ENCODE results near the gene MST1. TPM values are rescaled to one million over a fixed set of nuclear protein-coding genes. Genes with fewer than 3 reads are reported as not detected.
A peak's percentile ranks its signal among the peaks of the same experiment; 100 is the strongest.
"Not testable (repeated sequence)": the region's sequence is repeated elsewhere in the genome, so short reads cannot be mapped to it uniquely, and the experiment has no call there.

Gene MST1
- total RNA-seq, 4 donors from 2014 or later, result 1.7 to 4.7 (median 3.8) TPM

DNA sequence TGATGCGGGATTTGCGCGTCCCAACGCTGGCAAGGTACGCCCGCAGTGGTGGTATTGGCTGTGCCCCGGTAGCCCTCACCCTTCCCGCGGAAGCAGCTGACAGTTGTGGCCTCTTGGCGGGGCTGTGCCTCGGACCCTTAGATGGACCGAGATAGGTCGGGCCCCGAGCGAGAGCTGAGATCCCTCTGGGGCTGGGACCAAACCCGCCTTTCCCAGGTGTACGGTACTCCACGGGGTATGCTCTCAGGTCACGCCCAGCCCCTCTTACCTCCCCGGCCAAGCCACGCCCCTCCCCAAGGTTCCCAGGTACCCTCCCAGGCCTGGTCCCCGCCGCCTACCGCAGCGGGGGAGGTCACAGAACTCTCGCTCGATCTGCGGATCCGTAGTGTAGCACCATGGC, 2.9 kb downstream of the MST1 start:
- H3K27me3 ChIP-seq, result peaks cover 0 to 35% (median 7%) of the 10 kb centered on the region in 4 donors
- H3K27ac ChIP-seq (replicated peaks in 1 of 4); H3K9me3 ChIP-seq; intact Hi-C loops (cut with DNase I); DNase-seq (ENCODE audit: extremely low spot score): not testable (repeated sequence)
- peaks cover 26 to 44% (median 40%) of the 10 kb centered on the region in 4 donors for H3K4me1 ChIP-seq
- WGBS, result 0% methylated on average over 6 of the region's 29 CpGs
- peak overlapping the region; percentile 23 to 49 (median 26) for H3K4me3 ChIP-seq
- H3K36me3 ChIP-seq, result peaks cover 26 to 42% (median 33%) of the 10 kb centered on the region in 4 donors

DNA sequence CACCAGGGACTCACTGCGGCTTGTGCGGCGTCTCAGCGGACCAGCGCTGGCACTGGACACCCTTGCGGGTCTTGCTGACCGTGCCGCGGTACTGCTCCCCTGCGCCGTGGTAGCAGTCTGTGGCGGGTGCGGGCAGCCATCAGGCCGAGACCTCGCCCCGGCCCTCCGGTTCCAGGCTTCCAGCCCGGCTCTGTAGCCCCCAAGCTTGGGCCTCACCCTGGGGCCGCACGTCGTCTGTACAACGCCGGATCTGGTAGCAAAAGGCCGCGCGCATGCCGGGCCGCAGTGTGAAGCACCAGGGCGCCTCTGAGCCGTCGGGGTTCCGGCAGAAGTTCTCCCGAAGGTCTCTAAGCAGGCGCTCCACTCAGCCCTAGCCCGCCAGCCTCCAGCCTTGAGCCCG, 3.4 kb downstream of the MST1 start:
- DNase-seq (ENCODE audit: extremely low spot score), result not testable (repeated sequence)
- WGBS, result no CpG with 5 or more reads among the region's 36 CpGs

DNA sequence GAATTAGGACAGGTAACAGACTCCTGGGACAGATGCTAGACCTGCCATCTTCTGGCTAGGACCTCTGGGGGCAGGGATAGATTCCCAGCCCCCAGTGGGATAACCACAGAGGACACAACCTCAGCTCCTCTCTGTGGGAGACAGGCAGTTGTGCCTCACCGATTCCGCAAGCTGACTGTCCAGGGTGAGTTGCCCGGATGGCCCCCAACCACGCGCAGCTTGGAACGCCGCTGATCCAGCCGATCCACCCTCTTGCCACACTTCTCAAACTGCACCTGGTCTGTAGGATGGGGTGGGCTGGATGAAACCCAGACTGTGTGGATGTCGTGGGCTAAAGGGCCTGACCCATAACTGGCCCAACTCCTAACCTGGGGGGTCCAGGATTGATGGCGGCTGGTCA, 4.2 kb downstream of the MST1 start:
- H3K9me3 ChIP-seq; DNase-seq (ENCODE audit: extremely low spot score); H3K4me3 ChIP-seq; intact Hi-C loops (cut with DNase I); H3K27ac ChIP-seq (replicated peaks in 1 of 4): not testable (repeated sequence)
- whole genome bisulfite sequencing, result 100% methylated on average over 3 of the region's 10 CpGs
- peaks cover 0 to 35% (median 7%) of the 10 kb centered on the region in 4 donors for H3K27me3 ChIP-seq
- H3K4me1 ChIP-seq, result peaks cover 13 to 32% (median 28%) of the 10 kb centered on the region in 4 donors
- H3K36me3 ChIP-seq, result peaks cover 36 to 53% (median 46%) of the 10 kb centered on the region in 4 donors

More for the DNA sequence above, 3.4 kb downstream of the MST1 start:
- H3K27ac ChIP-seq (replicated peaks in 1 of 4); H3K9me3 ChIP-seq; intact Hi-C loops (cut with DNase I): not testable (repeated sequence)
- Histone ChIP-seq H3K4me3 (peak overlapping the region in 2 of 4 donors; percentile 23 to 49), H3K27me3 (peaks cover 0 to 35% (median 7%) of the 10 kb centered on the region in 4 donors), H3K4me1 (peaks cover 21 to 39% (median 35%) of the 10 kb centered on the region in 4 donors), H3K36me3 (peaks cover 29 to 46% (median 38%) of the 10 kb centered on the region in 4 donors)

DNA sequence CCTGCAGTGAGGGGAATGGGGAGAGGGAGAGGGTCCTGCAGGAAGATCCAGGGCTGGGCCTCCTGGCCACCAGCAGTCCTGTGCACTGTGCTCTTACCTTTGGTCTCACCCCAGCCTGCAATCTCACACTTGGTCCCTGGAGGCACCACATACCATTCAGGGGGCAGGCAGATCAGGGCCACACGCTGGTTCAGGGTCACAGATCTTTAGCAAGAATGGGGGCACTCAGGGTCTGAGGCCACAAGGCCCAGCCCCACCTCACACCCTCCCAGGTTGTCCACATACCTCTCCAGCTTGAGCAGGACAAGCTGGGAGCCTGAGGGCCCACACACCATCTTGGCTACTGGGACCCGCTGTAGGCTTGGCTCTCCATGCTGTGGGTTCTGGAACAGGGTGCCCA, 4.8 kb downstream of the MST1 start:
- Histone ChIP-seq H3K27me3 (peaks cover 0 to 35% (median 7%) of the 10 kb centered on the region in 4 donors), H3K36me3 (peaks cover 42 to 60% (median 52%) of the 10 kb centered on the region in 4 donors), H3K4me1 (peaks cover 11 to 28% (median 25%) of the 10 kb centered on the region in 4 donors)
- H3K27ac ChIP-seq (replicated peaks in 1 of 4); DNase-seq (ENCODE audit: extremely low spot score); H3K9me3 ChIP-seq; H3K4me3 ChIP-seq; intact Hi-C loops (cut with DNase I): not testable (repeated sequence)
- WGBS, result 67% methylated on average over 1 of the region's 2 CpGs

DNA sequence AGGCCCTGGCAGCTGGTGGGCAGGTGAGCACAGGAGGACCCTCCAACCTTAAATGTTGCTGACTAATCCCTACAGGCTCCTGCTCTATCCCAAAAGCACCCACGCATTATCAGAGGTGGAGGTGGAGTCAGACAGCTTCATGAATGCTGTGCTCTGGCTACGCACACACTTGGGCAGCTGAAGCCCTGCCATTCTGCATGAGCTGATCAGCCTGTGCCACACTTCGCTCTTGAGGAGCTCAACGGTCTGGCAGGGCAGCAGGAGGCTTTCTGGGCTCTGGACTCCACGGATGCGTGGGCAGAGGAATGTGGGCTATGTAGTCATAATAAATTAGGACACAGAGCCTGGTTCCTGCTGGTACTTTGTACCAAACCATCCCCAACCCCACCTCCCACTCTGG, 6.1 kb downstream of the MST1 start:
- DNase-seq (ENCODE audit: extremely low spot score), result no peak
- no peak for TF ChIP-seq EP300 (IDR thresholded peaks at IDR 0.05)
- TF ChIP-seq, protein P1, sequence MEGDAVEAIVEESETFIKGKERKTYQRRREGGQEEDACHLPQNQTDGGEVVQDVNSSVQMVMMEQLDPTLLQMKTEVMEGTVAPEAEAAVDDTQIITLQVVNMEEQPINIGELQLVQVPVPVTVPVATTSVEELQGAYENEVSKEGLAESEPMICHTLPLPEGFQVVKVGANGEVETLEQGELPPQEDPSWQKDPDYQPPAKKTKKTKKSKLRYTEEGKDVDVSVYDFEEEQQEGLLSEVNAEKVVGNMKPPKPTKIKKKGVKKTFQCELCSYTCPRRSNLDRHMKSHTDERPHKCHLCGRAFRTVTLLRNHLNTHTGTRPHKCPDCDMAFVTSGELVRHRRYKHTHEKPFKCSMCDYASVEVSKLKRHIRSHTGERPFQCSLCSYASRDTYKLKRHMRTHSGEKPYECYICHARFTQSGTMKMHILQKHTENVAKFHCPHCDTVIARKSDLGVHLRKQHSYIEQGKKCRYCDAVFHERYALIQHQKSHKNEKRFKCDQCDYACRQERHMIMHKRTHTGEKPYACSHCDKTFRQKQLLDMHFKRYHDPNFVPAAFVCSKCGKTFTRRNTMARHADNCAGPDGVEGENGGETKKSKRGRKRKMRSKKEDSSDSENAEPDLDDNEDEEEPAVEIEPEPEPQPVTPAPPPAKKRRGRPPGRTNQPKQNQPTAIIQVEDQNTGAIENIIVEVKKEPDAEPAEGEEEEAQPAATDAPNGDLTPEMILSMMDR (IDR thresholded peaks at IDR 0.05), result no peak
- 85% methylated on average over 4 of the region's 6 CpGs for WGBS
- intact Hi-C loops (cut with DNase I), result no loop called here
- Histone ChIP-seq H3K4me1 (peaks cover under 1 to 18% (median 16%) of the 10 kb centered on the region in 4 donors), H3K4me3 (no peak overlapping the region), H3K36me3 (peaks cover 54 to 73% (median 65%) of the 10 kb centered on the region in 4 donors), H3K9me3 (no peaks in the 10 kb centered on the region), H3K27ac (replicated peaks in 1 of 4) (no peak overlapping the region), H3K27me3 (peaks cover 0 to 35% (median 7%) of the 10 kb centered on the region in 4 donors)

DNA sequence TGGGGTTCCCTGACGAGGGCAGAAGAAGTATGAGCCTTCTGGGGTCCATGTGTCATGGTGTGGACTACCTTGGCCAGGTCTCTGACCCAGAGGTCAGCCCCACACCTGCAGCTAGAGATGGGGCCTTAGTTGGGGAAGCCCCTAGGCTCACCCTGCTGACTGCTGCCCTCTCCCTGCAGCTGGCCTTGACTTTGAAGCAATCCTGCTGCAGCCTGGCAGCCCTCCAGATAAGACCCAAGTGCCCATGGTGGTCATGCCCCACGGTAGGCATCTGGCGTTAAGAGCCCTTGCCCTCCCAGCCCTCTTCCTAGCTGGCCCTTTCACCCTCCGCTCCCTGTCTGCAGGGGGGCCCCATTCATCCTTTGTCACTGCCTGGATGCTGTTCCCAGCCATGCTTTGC, 7.7 kb downstream of the MST1 start:
- Histone ChIP-seq H3K4me3 (no peak overlapping the region), H3K27ac (replicated peaks in 1 of 4) (no peak overlapping the region), H3K4me1 (peaks cover 0 to 14% (median 9%) of the 10 kb centered on the region in 4 donors), H3K36me3 (peaks cover 69 to 89% (median 81%) of the 10 kb centered on the region in 4 donors), H3K9me3 (no peaks in the 10 kb centered on the region), H3K27me3 (peaks cover 0 to 20% (median 2%) of the 10 kb centered on the region in 4 donors)
- TF ChIP-seq EP300 (IDR thresholded peaks at IDR 0.05), result no peak
- TF ChIP-seq, protein P1 (IDR thresholded peaks at IDR 0.05), result no peak
- TF ChIP-seq POLR2AphosphoS5 (IDR thresholded peaks at IDR 0.05), result no peak
- TF ChIP-seq POLR2A (IDR thresholded peaks at IDR 0.05; ENCODE audit: low read depth), result no peak
- no peak for DNase-seq (ENCODE audit: extremely low spot score)
- intact Hi-C loops (cut with DNase I), result no loop called here
- WGBS, result 75% methylated on average over 2 of the region's 4 CpGs

DNA sequence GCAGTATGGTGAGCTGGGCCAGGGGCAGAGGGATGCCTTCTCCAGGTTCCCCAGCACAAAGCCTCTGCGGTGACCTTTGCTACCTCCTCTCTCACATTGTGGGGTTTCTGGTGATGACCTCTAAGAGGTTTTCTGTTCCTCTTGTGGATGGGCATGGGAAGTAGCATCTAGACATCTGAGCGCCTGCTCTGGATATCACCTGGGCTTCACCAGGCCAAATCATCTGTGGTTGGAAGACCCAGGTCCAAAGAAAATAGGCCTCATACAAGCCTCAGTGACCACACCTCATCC, 8.1 kb downstream of the MST1 start:
- no peak for TF ChIP-seq EP300 (IDR thresholded peaks at IDR 0.05)
- no peak for TF ChIP-seq POLR2A (IDR thresholded peaks at IDR 0.05; ENCODE audit: low read depth)
- TF ChIP-seq, protein P1 (IDR thresholded peaks at IDR 0.05), result no peak
- TF ChIP-seq POLR2AphosphoS5 (IDR thresholded peaks at IDR 0.05), result no peak
- no peak for DNase-seq (ENCODE audit: extremely low spot score)
- Histone ChIP-seq H3K9me3 (no peaks in the 10 kb centered on the region), H3K36me3 (peaks cover 69 to 92% (median 85%) of the 10 kb centered on the region in 4 donors), H3K27ac (replicated peaks in 1 of 4) (no peak overlapping the region), H3K4me3 (no peak overlapping the region), H3K27me3 (peaks cover 0 to 16% (median under 1%) of the 10 kb centered on the region in 4 donors), H3K4me1 (peaks cover 0 to 14% (median 5%) of the 10 kb centered on the region in 4 donors)
- 100% methylated on average over 2 of the region's 2 CpGs for WGBS
- intact Hi-C loops (cut with DNase I), result no loop called here

Data from esophagus muscularis mucosa (tissue), 4 donors.